Dendritic cell treated with granulocyte-macrophage colony-stimulating factor and Interleukin-4, amounts not matched to agents 40 ng/mL and 50 ng/mL, for 4 days (primary cell): ENCODE results near the gene MTA3.
"Not testable (repeated sequence)": the region's sequence is repeated elsewhere in the genome, so short reads cannot be mapped to it uniquely, and the experiment has no call there.

Experiments
- H3K27ac Mint-ChIP-seq: one replicate; pipeline ENCODE4 v1.8.0; 2022; ENCODE audit warnings: mild to moderate bottlenecking, mixed read lengths
- H3K27me3 Mint-ChIP-seq: one replicate; pipeline ENCODE4 v1.8.0; 2022; ENCODE audit warnings: mild to moderate bottlenecking, mixed read lengths
- H3K36me3 Mint-ChIP-seq: one replicate; pipeline ENCODE4 v1.8.0; 2022; ENCODE audit warnings: low read depth, mixed read lengths
- H3K4me1 Mint-ChIP-seq: one replicate; pipeline ENCODE4 v1.8.0; 2022; ENCODE audit warnings: low read depth, mixed read lengths
- H3K4me3 Mint-ChIP-seq: one replicate; pipeline ENCODE4 v1.8.0; 2022; ENCODE audit warnings: mild to moderate bottlenecking, moderate library complexity, mixed read lengths
- H3K9me3 Mint-ChIP-seq: one replicate; pipeline ENCODE4 v1.8.0; 2022; ENCODE audit warnings: mixed read lengths
- intact Hi-C: fragments of 100-400 bp; cut with micrococcal nuclease; formaldehyde crosslinking; loops from one replicate; pipeline ENCODE4 v1.15.0; 2022

The MTA3 gene

DNA sequence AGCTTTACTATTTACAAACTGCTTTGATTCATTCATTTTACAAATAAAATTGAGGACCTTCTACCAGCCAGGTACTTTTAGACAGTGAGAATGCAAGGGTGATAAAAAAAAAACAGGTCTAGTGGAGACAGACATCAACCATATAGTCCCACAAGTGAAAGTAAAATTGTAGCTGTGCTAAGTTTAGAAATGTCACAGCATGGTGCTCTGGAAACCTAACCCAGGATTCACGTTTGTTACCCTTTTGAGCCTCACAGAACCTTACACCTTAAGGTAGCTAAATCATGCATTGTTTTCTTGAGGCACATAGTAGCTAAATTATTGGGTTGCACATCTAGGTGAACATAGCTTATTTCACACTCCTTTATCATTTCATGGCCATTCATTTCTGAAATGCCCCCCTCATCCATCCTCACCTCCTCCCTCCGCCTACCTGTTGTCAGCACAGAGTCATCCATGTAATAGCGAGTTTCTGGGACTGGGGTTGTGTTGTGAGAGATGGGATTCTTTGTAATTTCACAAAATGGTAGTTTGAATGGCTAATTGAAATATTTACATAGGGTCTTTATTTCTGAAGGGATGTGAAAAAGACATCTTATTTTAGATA lies 7.1 kb downstream of the MTA3 start:
- no peak overlapping the region for H3K27ac Mint-ChIP-seq
- H3K36me3 Mint-ChIP-seq: peaks cover 20% of the 10 kb centered on the region
- no peak overlapping the region for H3K4me3 Mint-ChIP-seq
- intact Hi-C loops: no loop called here
- no peaks in the 10 kb centered on the region for H3K9me3 Mint-ChIP-seq
- no peaks in the 10 kb centered on the region for H3K4me1 Mint-ChIP-seq
- no peaks in the 10 kb centered on the region for H3K27me3 Mint-ChIP-seq

DNA sequence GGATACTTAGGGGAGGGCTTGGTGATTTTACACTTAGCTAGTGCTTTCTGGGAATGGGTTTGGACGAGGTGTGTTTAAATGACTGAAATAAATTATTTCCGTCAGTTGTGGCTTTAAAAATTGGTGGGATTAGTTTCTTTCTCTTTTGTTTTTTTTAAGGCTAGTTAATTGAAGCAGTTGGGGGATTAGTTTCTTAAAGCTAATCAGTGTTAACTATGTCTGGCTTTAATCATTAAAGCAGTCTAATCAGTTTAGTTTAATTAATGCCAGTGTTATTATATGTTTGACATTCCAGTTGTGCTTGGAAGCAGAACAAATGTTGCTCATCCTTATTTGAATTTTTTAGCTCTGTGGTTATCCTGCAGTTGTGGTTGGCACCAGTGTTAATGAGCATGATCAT lies 10.2 kb downstream of the MTA3 start:
- Mint-ChIP-seq H3K4me1 (no peaks in the 10 kb centered on the region), H3K36me3 (peaks cover 39% of the 10 kb centered on the region), H3K27me3 (no peaks in the 10 kb centered on the region), H3K4me3 (no peak overlapping the region), H3K27ac (no peak overlapping the region), H3K9me3 (no peaks in the 10 kb centered on the region)
- intact Hi-C loops: no loop called here

DNA sequence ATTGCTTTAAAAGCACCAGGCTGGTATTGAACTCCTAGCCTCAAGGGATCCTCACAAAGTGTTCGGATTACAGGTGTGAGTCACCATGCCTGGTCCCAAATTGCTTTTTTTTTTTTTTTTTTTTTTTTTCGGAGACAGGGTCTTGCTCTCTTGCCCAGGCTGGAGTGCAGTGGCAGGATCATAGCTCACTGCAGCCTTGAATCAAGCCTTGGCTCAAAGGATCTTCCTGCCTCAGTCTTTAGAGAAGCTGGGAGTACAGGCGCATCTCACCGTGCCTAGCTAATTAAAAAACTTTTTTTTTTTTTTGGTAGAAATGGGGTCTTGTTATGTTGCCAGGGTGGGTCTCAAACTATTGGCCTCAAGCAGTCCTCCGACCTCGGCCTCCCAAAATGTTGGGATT lies 12.8 kb downstream of the MTA3 start:
- Mint-ChIP-seq H3K4me3 (no peak overlapping the region), H3K27me3 (no peaks in the 10 kb centered on the region), H3K36me3 (peaks cover 32% of the 10 kb centered on the region), H3K27ac (no peak overlapping the region), H3K9me3 (no peaks in the 10 kb centered on the region), H3K4me1 (no peaks in the 10 kb centered on the region)
- intact Hi-C loops: no loop called here

DNA sequence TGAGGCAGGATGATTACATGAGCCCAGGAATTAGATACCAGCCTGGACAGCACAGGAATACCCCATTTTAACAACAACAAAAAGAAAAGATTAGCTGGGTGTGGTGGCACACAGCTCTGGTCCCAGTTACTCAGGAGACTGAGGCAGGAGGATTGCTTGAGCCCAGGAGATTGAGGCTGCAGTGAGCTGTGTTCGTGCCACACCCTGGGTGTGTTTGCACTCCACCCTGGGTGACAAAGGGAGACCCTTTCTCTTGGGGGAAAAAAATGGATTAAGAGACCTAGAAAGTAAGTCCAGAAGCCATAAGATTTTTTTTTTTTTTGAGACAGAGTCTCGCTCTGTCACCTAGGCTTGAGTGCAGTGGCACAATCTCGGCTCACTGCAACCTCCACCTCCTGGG lies 16.2 kb downstream of the MTA3 start:
- H3K9me3 Mint-ChIP-seq, intact Hi-C loops, H3K4me1 Mint-ChIP-seq, H3K27ac Mint-ChIP-seq, H3K27me3 Mint-ChIP-seq, H3K4me3 Mint-ChIP-seq: not testable (repeated sequence)
- H3K36me3 Mint-ChIP-seq: peaks cover 33% of the 10 kb centered on the region

DNA sequence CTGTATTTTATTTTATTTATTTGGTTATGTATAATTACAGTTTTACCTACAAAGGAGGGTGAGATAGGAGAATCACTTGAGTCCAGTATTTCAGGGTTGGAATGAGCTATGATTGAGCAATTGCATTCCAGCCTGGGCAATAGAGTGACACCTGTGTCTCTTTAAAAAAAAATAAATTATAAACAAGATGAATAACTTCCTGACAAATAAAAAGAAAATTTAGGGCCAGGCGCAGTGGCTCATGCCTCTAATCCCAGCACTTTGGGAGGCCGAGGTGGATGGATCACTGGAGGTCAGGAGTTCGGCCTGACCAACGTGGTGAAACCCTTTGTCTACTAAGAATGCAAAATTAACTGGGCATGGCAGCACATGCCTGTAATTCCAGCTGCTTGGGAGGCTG lies 17.3 kb downstream of the MTA3 start:
- Mint-ChIP-seq H3K4me1 (no peaks in the 10 kb centered on the region), H3K4me3 (no peak overlapping the region), H3K9me3 (no peaks in the 10 kb centered on the region), H3K36me3 (peaks cover 24% of the 10 kb centered on the region), H3K27ac (no peak overlapping the region), H3K27me3 (no peaks in the 10 kb centered on the region)
- intact Hi-C loops: no loop called here

DNA sequence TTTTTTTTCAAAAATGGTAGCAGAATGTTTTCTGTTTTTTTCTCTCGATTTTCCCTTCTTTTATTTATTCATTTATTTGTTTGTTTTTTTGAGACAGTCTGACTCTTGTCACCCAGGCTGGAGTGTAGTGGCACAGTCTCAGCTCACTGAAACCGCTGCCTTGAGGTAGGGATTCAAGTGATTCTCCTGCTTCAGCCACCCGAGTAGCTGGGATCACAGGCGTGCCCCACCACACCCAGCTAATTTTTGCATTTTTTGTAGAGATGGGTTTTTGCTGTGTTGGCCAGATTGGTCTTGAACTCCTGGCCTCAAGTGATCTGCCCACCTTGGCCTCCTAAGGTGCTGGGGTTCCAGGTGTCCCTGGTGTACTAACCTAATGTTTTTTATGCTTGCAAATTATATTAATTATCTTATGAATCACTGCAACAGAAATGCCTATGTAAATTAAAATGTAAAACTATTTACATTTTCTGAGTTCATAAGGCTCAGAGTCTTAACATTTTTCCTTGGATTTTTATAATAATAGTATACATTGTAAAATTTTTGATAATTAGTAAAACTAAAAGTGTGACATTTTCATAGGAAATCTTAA lies 19.2 kb downstream of the MTA3 start:
- H3K9me3 Mint-ChIP-seq: no peaks in the 10 kb centered on the region
- no peak overlapping the region for H3K27ac Mint-ChIP-seq
- H3K4me3 Mint-ChIP-seq: no peak overlapping the region
- no peaks in the 10 kb centered on the region for H3K27me3 Mint-ChIP-seq
- H3K36me3 Mint-ChIP-seq: peaks cover 10% of the 10 kb centered on the region
- no peaks in the 10 kb centered on the region for H3K4me1 Mint-ChIP-seq
- intact Hi-C loops: no loop called here

DNA sequence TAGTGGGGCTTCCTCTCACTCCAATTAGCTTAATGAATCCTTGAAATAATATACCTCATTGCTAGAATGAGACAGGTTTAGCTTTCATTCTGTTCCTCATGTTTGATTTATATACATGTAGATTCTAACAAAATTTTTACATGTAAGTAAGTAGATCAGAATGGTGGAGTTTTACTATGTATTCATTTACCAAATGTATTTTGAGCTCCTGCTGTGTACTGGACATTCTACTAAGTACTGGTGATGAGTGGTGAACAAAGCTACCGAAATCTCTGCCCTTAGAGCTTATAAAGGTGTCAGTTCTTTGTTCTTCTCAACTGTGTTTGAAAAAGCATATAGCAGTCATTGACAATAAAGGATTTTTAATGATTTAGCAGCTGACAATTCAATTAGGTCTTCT lies 19.7 kb downstream of the MTA3 start:
- no peak overlapping the region for H3K27ac Mint-ChIP-seq
- H3K36me3 Mint-ChIP-seq: peaks cover 7% of the 10 kb centered on the region
- intact Hi-C loops: no loop called here
- no peak overlapping the region for H3K4me3 Mint-ChIP-seq
- H3K27me3 Mint-ChIP-seq: no peaks in the 10 kb centered on the region
- no peaks in the 10 kb centered on the region for H3K4me1 Mint-ChIP-seq
- no peaks in the 10 kb centered on the region for H3K9me3 Mint-ChIP-seq

DNA sequence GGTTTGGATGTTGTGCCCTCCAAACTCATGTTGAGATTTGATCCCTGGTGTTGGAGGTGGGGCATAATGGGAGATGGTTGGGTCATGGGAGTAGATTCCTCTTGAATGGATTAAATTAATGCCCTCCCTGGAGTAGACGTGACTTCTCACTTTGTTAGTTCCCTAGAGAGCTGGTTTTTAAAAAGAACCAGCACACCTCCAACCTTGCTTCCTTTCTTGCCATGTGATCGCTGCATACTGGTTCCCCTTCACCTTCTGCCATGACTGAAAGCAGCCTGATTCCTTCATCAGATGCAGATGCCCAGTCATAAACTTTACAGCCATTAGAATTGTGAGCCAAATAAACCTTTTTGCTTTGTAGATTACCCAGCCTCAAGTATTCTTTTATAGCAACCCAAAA lies 21.7 kb downstream of the MTA3 start:
- Mint-ChIP-seq H3K4me1 (no peaks in the 10 kb centered on the region), H3K36me3 (peaks cover 7% of the 10 kb centered on the region), H3K9me3 (no peaks in the 10 kb centered on the region), H3K27me3 (no peaks in the 10 kb centered on the region), H3K27ac (no peak overlapping the region), H3K4me3 (no peak overlapping the region)
- intact Hi-C loops: no loop called here

DNA sequence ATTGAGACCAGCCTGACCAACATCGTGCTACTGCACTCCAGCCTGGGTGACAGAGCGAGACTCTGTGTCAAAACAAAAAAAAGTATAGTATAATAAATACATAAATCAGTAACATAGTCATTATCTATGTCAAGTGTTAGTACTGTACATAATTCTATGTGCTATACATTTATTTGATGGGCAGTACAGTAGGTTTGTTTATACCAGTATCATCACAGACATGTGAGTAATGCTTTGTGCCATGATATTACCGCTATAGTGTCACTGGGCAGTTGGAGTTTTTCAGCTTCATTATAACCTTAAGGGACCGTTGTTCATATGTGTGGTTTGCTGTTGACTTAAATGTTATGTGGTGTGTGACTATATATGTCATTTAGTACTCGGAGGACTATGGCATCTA lies 24.9 kb downstream of the MTA3 start:
- intact Hi-C loops: no loop called here
- H3K4me1 Mint-ChIP-seq: no peaks in the 10 kb centered on the region

DNA sequence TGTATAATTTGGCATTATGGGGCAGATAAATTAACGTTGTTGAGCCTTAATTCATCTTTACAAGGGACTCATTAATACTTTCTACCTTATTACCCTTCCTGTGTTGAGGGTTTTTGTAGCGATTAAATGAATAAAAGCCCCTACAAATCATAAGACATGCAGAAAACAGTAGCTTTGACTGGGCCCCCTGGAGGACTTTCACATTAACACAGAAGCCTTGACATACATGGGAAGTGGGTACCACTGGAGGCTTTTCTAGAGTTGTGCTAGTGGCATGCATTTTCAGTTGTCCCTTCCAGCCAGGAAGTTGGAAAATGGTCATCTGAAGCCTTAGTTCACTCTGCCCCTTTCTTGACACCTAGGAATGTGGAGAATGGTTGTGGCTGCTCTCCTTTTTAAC lies 30.2 kb downstream of the MTA3 start:
- Mint-ChIP-seq H3K4me3 (no peak overlapping the region), H3K4me1 (peaks cover 12% of the 10 kb centered on the region), H3K27ac (no peak overlapping the region), H3K9me3 (no peaks in the 10 kb centered on the region), H3K27me3 (no peaks in the 10 kb centered on the region), H3K36me3 (no peaks in the 10 kb centered on the region)
- intact Hi-C loops: no loop called here

More for the DNA sequence above, 24.9 kb downstream of the MTA3 start:
- Mint-ChIP-seq H3K27ac (no peak overlapping the region), H3K27me3 (no peaks in the 10 kb centered on the region), H3K4me3 (no peak overlapping the region), H3K36me3 (no peaks in the 10 kb centered on the region), H3K9me3 (no peaks in the 10 kb centered on the region)

DNA sequence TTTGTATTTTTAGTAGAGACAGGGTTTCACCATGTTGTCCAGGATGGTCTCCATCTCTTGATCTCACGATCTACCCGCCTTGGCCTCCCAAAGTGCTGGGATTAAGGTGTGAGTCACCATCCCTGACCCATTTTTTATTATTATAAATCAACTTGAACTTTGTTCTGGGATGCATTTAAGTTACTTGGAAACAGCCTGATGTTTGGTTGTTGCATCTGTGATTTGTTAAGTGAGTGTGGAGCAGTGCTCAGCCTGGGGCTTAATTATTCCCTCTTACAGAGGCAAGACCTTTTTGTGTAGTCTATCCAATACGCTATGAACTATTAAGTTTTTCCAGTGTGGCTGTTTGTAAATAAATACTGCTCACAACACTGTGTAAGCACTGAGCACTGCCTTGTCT lies 32.6 kb downstream of the MTA3 start:
- peaks cover 12% of the 10 kb centered on the region for H3K4me1 Mint-ChIP-seq
- intact Hi-C loops: no loop called here
- H3K9me3 Mint-ChIP-seq: no peaks in the 10 kb centered on the region
- no peak overlapping the region for H3K27ac Mint-ChIP-seq
- no peaks in the 10 kb centered on the region for H3K27me3 Mint-ChIP-seq
- H3K36me3 Mint-ChIP-seq: no peaks in the 10 kb centered on the region
- H3K4me3 Mint-ChIP-seq: no peak overlapping the region

DNA sequence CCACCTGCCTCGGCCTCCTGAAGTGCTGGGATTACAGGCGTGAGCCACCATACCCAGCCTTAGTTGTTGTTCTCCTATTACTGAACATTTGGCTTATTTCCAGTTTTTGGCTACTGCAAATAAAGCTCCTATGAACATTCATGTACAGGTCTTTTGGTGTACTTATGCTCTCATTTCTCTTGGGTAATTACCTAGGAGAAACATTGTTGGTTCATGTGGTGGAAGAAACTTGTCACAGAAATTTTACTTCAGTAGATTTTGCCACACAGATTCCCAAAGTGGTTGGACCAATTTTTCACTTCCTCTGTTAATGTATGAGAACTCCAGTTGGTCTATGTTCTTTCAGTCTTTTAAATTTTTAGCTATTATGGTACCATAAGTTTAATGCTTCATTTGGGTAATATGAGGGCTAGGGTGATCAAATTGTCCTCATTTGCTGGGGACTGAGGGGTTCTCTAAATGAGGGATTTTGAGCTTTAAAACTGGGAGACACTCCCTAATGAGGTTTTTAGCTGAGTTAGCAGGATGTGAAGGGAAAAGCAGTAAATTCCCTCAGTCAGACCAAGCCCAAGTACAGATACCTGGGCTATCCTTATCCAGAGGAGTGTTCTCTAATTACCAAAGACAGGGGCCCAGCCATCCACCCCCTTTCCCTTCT lies 33.9 kb downstream of the MTA3 start:
- Mint-ChIP-seq H3K27me3 (no peaks in the 10 kb centered on the region), H3K4me3 (no peak overlapping the region), H3K36me3 (no peaks in the 10 kb centered on the region), H3K4me1 (peaks cover 12% of the 10 kb centered on the region), H3K9me3 (no peaks in the 10 kb centered on the region), H3K27ac (no peak overlapping the region)
- intact Hi-C loops: no loop called here

DNA sequence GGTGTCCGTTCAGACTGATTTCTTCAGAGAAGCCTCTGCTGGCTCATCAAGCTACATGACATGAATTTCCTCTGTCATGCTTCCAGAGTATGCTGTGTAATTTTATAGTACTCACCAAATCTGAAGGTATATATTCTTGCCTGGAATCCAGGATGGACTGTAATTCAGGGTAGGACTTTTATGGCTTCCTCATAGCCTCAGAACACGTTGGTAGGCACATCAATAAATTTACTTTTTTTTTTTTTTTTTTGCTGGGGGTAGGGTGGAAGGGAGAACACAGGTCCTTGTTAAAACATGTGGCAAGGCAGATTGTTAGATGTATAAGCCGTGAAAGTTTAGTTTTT lies 34.4 kb downstream of the MTA3 start:
- H3K4me1 Mint-ChIP-seq: peaks cover 12% of the 10 kb centered on the region
- H3K27ac Mint-ChIP-seq: no peak overlapping the region
- no peaks in the 10 kb centered on the region for H3K27me3 Mint-ChIP-seq
- H3K9me3 Mint-ChIP-seq: no peaks in the 10 kb centered on the region
- no peak overlapping the region for H3K4me3 Mint-ChIP-seq
- intact Hi-C loops: no loop called here
- H3K36me3 Mint-ChIP-seq: no peaks in the 10 kb centered on the region

DNA sequence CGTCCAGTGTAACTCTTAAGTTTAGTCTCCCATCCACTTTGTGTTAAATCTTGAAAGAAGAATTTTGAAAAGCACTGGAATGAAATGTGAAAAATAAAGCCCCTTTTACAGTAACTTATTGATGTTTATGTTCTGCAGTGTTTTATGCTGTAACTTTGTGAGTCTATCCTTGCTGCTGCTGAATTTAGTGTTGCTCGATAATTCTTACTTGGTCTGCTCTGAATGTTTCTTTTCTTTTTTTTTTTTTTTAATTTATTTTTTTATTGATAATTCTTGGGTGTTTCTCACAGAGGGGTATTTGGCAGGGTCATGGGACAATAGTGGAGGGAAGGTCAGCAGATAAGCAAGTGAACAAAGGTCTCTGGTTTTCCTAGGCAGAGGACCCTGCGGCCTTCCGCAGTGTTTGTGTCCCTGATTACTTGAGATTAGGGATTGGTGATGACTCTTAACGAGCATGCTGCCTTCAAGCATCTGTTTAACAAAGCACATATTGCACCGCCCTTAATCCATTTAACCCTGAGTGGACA lies 36.0 kb downstream of the MTA3 start:
- H3K27me3 Mint-ChIP-seq, H3K4me3 Mint-ChIP-seq, intact Hi-C loops, H3K27ac Mint-ChIP-seq, H3K4me1 Mint-ChIP-seq, H3K36me3 Mint-ChIP-seq, H3K9me3 Mint-ChIP-seq: not testable (repeated sequence)

DNA sequence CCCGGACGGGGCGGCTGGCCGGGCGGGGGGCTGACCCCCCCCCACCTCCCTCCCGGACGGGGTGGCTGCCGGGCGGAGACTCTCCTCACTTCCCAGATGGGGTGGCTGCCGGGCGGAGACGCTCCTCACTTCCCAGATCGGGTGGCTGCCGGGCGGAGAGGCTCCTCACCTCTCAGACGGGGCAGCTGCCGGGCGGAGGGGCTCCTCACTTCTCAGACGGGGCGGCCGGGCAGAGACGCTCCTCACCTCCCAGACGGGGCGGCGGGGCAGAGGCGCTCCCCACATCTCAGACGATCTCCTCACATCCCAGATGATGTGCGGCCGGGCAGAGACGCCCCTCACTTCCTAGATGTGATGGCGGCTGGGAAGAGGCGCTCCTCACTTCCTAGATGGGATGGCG lies 37.7 kb downstream of the MTA3 start:
- H3K27ac Mint-ChIP-seq, H3K4me3 Mint-ChIP-seq, H3K27me3 Mint-ChIP-seq, H3K4me1 Mint-ChIP-seq, H3K9me3 Mint-ChIP-seq, intact Hi-C loops: not testable (repeated sequence)
- H3K36me3 Mint-ChIP-seq: peaks cover 14% of the 10 kb centered on the region
